ENCODE data around the gene CRABP1. TPM values are rescaled to one million over a fixed set of nuclear protein-coding genes. Genes with fewer than 3 reads are reported as not detected.

The CRABP1 gene
- total RNA-seq, 1 experiment from 2014 or later = not detected

DNA sequence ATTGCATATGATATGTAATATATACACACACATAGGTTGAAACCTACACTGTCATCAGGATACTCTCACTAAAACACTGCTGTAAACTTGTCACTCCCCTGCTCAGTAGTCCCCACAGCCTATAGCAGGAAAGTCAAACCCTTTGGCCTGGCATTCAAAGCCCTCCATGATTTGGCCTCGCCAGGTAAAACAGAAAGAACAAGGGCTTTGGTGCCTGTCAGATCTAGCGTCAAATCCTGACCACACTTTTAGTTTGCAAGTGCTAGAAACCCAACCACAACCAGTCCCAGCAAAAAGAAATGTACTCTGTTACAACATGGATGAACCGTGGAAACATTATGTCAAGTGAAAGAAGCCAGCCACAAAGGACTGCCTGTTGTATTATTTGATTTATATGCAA is 11.4 kb downstream of the CRABP1 start:
- Histone ChIP-seq H3K27me3 (ENCODE audit: insufficient read depth, low read depth) (no peaks in the 10 kb centered on the region), H3K4me2 (no peak overlapping the region), H4K20me1 (ENCODE audit: insufficient read depth) (no peaks in the 10 kb centered on the region), H3K4me3 (no peak overlapping the region), H3K9me2 (ENCODE audit: insufficient read depth) (no peaks in the 10 kb centered on the region), H3K9me3 (ENCODE audit: insufficient read depth, low read depth) (no peaks in the 10 kb centered on the region), H3F3A (ENCODE audit: insufficient read depth, low read depth) (no peaks in the 10 kb centered on the region), H2AFZ (no peak overlapping the region), H3K36me3 (ENCODE audit: low read depth) (no peaks in the 10 kb centered on the region), H3K4me1 (replicated peaks; ENCODE audit: insufficient read depth) (no peaks in the 10 kb centered on the region; the same call in 1 of the 2 replicates), H3K27ac (no peak overlapping the region), H3K79me2 (ENCODE audit: low read depth) (no peaks in the 10 kb centered on the region)
- no peak for TF ChIP-seq EZH2 (IDR thresholded peaks at IDR 0.05; ENCODE audit: low read depth)
- TF ChIP-seq, protein P1, sequence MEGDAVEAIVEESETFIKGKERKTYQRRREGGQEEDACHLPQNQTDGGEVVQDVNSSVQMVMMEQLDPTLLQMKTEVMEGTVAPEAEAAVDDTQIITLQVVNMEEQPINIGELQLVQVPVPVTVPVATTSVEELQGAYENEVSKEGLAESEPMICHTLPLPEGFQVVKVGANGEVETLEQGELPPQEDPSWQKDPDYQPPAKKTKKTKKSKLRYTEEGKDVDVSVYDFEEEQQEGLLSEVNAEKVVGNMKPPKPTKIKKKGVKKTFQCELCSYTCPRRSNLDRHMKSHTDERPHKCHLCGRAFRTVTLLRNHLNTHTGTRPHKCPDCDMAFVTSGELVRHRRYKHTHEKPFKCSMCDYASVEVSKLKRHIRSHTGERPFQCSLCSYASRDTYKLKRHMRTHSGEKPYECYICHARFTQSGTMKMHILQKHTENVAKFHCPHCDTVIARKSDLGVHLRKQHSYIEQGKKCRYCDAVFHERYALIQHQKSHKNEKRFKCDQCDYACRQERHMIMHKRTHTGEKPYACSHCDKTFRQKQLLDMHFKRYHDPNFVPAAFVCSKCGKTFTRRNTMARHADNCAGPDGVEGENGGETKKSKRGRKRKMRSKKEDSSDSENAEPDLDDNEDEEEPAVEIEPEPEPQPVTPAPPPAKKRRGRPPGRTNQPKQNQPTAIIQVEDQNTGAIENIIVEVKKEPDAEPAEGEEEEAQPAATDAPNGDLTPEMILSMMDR (conservative IDR thresholded peaks at IDR 0.05) = no peak
- DNase-seq = no peak
- ChIA-PET POLR2A (ENCODE audit: unreplicated experiment) (no interaction called here), CTCF (no interaction called here)
- intact Hi-C loops (cut with micrococcal nuclease; ENCODE audit: unreplicated experiment) = no loop called here
- no TSS peak for BruUV-seq (replicated peaks)

DNA sequence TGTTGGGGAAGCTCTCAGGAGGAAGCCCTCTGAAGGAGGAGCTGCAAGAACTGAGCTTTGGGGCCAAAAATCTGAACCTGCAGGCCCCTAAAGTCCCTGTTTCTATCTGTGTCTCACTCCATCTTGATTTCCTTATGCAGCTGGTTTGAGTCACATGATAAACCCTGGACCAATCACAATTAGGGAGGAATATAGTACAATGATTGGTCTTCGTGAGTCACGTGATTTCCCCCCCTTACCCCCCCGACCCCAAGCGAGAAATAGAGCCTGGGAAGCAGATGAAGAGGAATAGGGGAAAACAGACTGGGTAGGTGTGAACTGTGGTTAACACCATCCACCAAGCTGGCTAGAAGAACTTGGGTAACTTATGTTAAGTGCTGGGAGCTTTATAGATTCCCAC is 12.9 kb downstream of the CRABP1 start:
- TF ChIP-seq, protein P1 (conservative IDR thresholded peaks at IDR 0.05) = no peak
- TF ChIP-seq EZH2 (IDR thresholded peaks at IDR 0.05; ENCODE audit: low read depth) = no peak
- Histone ChIP-seq H3K36me3 (ENCODE audit: low read depth) (no peaks in the 10 kb centered on the region), H3K4me1 (replicated peaks; ENCODE audit: insufficient read depth) (no peaks in the 10 kb centered on the region), H3K9me2 (ENCODE audit: insufficient read depth) (no peaks in the 10 kb centered on the region), H3K27ac (no peak overlapping the region), H3K4me3 (no peak overlapping the region), H3K4me2 (peak overlapping the region; percentile 23; the same call in 1 of the 2 replicates), H3K79me2 (ENCODE audit: low read depth) (no peaks in the 10 kb centered on the region), H3K27me3 (ENCODE audit: insufficient read depth, low read depth) (0 out of 2 replicates have a peak, but pooled peaks cover 4% of the 10 kb centered on the region), H3F3A (ENCODE audit: insufficient read depth, low read depth) (no peaks in the 10 kb centered on the region), H2AFZ (no peak overlapping the region), H4K20me1 (ENCODE audit: insufficient read depth) (no peaks in the 10 kb centered on the region), H3K9me3 (ENCODE audit: insufficient read depth, low read depth) (no peaks in the 10 kb centered on the region)
- no TSS peak for BruUV-seq (replicated peaks)
- ChIA-PET POLR2A (ENCODE audit: unreplicated experiment) (interaction anchor here (0.6 kb wide), 1 partner anchor 22 kb away, joined by 3 read pairs; no protein-coding TSS in a partner anchor), CTCF (no interaction called here)
- intact Hi-C loops (cut with micrococcal nuclease; ENCODE audit: unreplicated experiment) = no loop called here
- DNase-seq = no peak

DNA sequence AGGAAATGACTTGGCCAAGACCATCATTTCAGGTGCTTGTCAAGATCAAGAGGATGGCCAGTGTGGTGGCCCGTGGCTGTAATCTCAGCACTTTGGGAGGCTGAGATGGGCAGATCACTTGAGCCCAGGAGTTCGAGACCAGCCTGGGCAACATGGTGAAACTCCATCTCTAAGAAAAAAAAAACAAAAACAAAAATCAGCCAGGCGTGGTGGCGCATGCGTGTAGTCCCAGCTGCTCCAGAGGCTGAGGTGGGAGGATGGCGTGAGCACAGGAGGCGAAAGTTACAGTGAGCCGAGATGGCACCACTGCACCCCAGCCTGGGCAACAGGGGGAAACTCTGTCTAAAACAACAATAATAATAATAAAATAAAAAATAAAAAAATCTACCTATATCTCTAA is 15.0 kb downstream of the CRABP1 start:
- intact Hi-C loops (cut with micrococcal nuclease; ENCODE audit: unreplicated experiment) = no loop called here
- ChIA-PET POLR2A (ENCODE audit: unreplicated experiment) (no interaction called here), CTCF (no interaction called here)

More for the DNA sequence above, 15.0 kb downstream of the CRABP1 start:
- no peak overlapping the region for H3K27ac ChIP-seq
- no peaks in the 10 kb centered on the region for H3K79me2 ChIP-seq (ENCODE audit: low read depth)
- TF ChIP-seq, protein P1 (conservative IDR thresholded peaks at IDR 0.05) = no peak
- TF ChIP-seq EZH2 (IDR thresholded peaks at IDR 0.05; ENCODE audit: low read depth) = no peak
- no peaks in the 10 kb centered on the region for H3K9me3 ChIP-seq (ENCODE audit: insufficient read depth, low read depth)
- no TSS peak for BruUV-seq (replicated peaks)
- H3K4me3 ChIP-seq = no peak overlapping the region
- no peaks in the 10 kb centered on the region for H3K9me2 ChIP-seq (ENCODE audit: insufficient read depth)
- no peak for DNase-seq
- no peaks in the 10 kb centered on the region for H3K36me3 ChIP-seq (ENCODE audit: low read depth)
- H3K27me3 ChIP-seq (ENCODE audit: insufficient read depth, low read depth) = peaks cover 14% of the 10 kb centered on the region
- H4K20me1 ChIP-seq (ENCODE audit: insufficient read depth) = no peaks in the 10 kb centered on the region
- H3K4me2 ChIP-seq = no peak overlapping the region
- no peaks in the 10 kb centered on the region for H3K4me1 ChIP-seq (replicated peaks; ENCODE audit: insufficient read depth)
- H2AFZ ChIP-seq = no peak overlapping the region
- H3F3A ChIP-seq (ENCODE audit: insufficient read depth, low read depth) = no peaks in the 10 kb centered on the region

Data from PC-9 (cell line).